Measurements from ENCODE around the gene TWSG1.

Gene TWSG1

GRCh38 chr18:9292047-9292446, 42.5 kb upstream of the TWSG1 start:
- DNase-seq (ENCODE audit: low spot score) = no peak
- no peak for ATAC-seq (ENCODE audit: low read depth)
- Histone ChIP-seq H3K27ac (ENCODE audit: poor library complexity, severe bottlenecking) (no peak overlapping the region), H3K4me1 (ENCODE audit: insufficient read depth, poor library complexity, severe bottlenecking) (peaks cover 2% of the 10 kb centered on the region), H3K36me3 (ENCODE audit: low read depth) (no peaks in the 10 kb centered on the region), H3K27me3 (ENCODE audit: insufficient read depth, poor library complexity, severe bottlenecking) (no peaks in the 10 kb centered on the region), H3K4me3 (ENCODE audit: severe bottlenecking) (no peak overlapping the region), H3K9me3 (ENCODE audit: severe bottlenecking) (peaks cover 5% of the 10 kb centered on the region)
- TF ChIP-seq CTCF (IDR thresholded peaks at IDR 0.05; ENCODE audit: poor library complexity, severe bottlenecking) = no peak

GRCh38 chr18:9293948-9294347, 40.6 kb upstream of the TWSG1 start:
- TF ChIP-seq CTCF (IDR thresholded peaks at IDR 0.05; ENCODE audit: poor library complexity, severe bottlenecking) = no peak

GRCh38 chr18:9296233-9297006, 38.2 kb upstream of the TWSG1 start:
- no peaks in the 10 kb centered on the region for H3K36me3 ChIP-seq (ENCODE audit: low read depth)
- H3K4me1 ChIP-seq (ENCODE audit: insufficient read depth, poor library complexity, severe bottlenecking) = no peaks in the 10 kb centered on the region
- peak; percentile 35; the same call in 2 of the 3 replicates for ATAC-seq (ENCODE audit: low read depth)
- no peak for DNase-seq (ENCODE audit: low spot score)
- H3K9me3 ChIP-seq (ENCODE audit: severe bottlenecking) = peaks cover 6% of the 10 kb centered on the region
- H3K27ac ChIP-seq (ENCODE audit: poor library complexity, severe bottlenecking) = no peak overlapping the region
- TF ChIP-seq CTCF (IDR thresholded peaks at IDR 0.05; ENCODE audit: poor library complexity, severe bottlenecking) = no peak
- H3K4me3 ChIP-seq (ENCODE audit: severe bottlenecking) = no peak overlapping the region
- H3K27me3 ChIP-seq (ENCODE audit: insufficient read depth, poor library complexity, severe bottlenecking) = no peaks in the 10 kb centered on the region

More at GRCh38 chr18:9293948-9294347, 40.6 kb upstream of the TWSG1 start:
- H3K27me3 ChIP-seq (ENCODE audit: insufficient read depth, poor library complexity, severe bottlenecking) = no peaks in the 10 kb centered on the region
- ATAC-seq (ENCODE audit: low read depth) (no peak), DNase-seq (ENCODE audit: low spot score) (no peak)
- no peak overlapping the region for H3K27ac ChIP-seq (ENCODE audit: poor library complexity, severe bottlenecking)
- peaks cover 5% of the 10 kb centered on the region for H3K9me3 ChIP-seq (ENCODE audit: severe bottlenecking)
- no peaks in the 10 kb centered on the region for H3K36me3 ChIP-seq (ENCODE audit: low read depth)
- no peaks in the 10 kb centered on the region for H3K4me1 ChIP-seq (ENCODE audit: insufficient read depth, poor library complexity, severe bottlenecking)
- no peak overlapping the region for H3K4me3 ChIP-seq (ENCODE audit: severe bottlenecking)

GRCh38 chr18:9297007-9297393, 37.6 kb upstream of the TWSG1 start:
- TF ChIP-seq CTCF (IDR thresholded peaks at IDR 0.05; ENCODE audit: poor library complexity, severe bottlenecking) = no peak
- DNase-seq (ENCODE audit: low spot score) (no peak), ATAC-seq (ENCODE audit: low read depth) (no peak)
- no peaks in the 10 kb centered on the region for H3K36me3 ChIP-seq (ENCODE audit: low read depth)
- peaks cover 6% of the 10 kb centered on the region for H3K9me3 ChIP-seq (ENCODE audit: severe bottlenecking)
- no peak overlapping the region for H3K4me3 ChIP-seq (ENCODE audit: severe bottlenecking)
- no peak overlapping the region for H3K27ac ChIP-seq (ENCODE audit: poor library complexity, severe bottlenecking)
- no peaks in the 10 kb centered on the region for H3K27me3 ChIP-seq (ENCODE audit: insufficient read depth, poor library complexity, severe bottlenecking)
- H3K4me1 ChIP-seq (ENCODE audit: insufficient read depth, poor library complexity, severe bottlenecking) = no peaks in the 10 kb centered on the region

GRCh38 chr18:9304388-9305070, 30.0 kb upstream of the TWSG1 start:
- no peaks in the 10 kb centered on the region for H3K36me3 ChIP-seq (ENCODE audit: low read depth)
- no peak overlapping the region for H3K4me3 ChIP-seq (ENCODE audit: severe bottlenecking)
- H3K4me1 ChIP-seq (ENCODE audit: insufficient read depth, poor library complexity, severe bottlenecking) = no peaks in the 10 kb centered on the region
- no peak for TF ChIP-seq CTCF (IDR thresholded peaks at IDR 0.05; ENCODE audit: poor library complexity, severe bottlenecking)
- H3K27me3 ChIP-seq (ENCODE audit: insufficient read depth, poor library complexity, severe bottlenecking) = no peaks in the 10 kb centered on the region
- ATAC-seq (ENCODE audit: low read depth) = no peak
- peaks cover 8% of the 10 kb centered on the region for H3K9me3 ChIP-seq (ENCODE audit: severe bottlenecking)
- H3K27ac ChIP-seq (ENCODE audit: poor library complexity, severe bottlenecking) = no peak overlapping the region
- no peak for DNase-seq (ENCODE audit: low spot score)

Data from RWPE2 (cell line).